ENCODE measurements around the gene OR2V1.
"Not testable (repeated sequence)": the region's sequence is repeated elsewhere in the genome, so short reads cannot be mapped to it uniquely, and the experiment has no call there.

Gene OR2V1

GRCh38 chr5:181130832-181131496, at the start of gene OR2V1:
Gene OR2V1, minus strand, starts transcription at chr5:181131169. Its CDS starts 5,865 bp downstream, at chr5:181125304.
- no peak for DNase-seq (ENCODE audit: extremely low read depth in 1 of 2, low read depth in 1 of 2)

GRCh38 chr5:181177559-181177958, 46.6 kb upstream of the OR2V1 start:
- not testable (repeated sequence) for DNase-seq (ENCODE audit: extremely low read depth in 1 of 2, low read depth in 1 of 2)

GRCh38 chr5:181176254-181176952, 45.4 kb upstream of the OR2V1 start:
- no peak for DNase-seq (ENCODE audit: extremely low read depth in 1 of 2, low read depth in 1 of 2)

- no peak for DNase-seq (ENCODE audit: extremely low read depth in 1 of 2, low read depth in 1 of 2)
Observed at GRCh38 chr5:181173420-181174342, 42.7 kb upstream of the OR2V1 start.

GRCh38 chr5:181173027-181173419, 42.1 kb upstream of the OR2V1 start:
- peak in 1 of 2 donors; percentile 67 for DNase-seq (ENCODE audit: extremely low read depth in 1 of 2, low read depth in 1 of 2)

- no peak for DNase-seq (ENCODE audit: extremely low read depth in 1 of 2, low read depth in 1 of 2)
Observed at GRCh38 chr5:181171782-181172181, 40.8 kb upstream of the OR2V1 start.

GRCh38 chr5:181170996-181171395, 40.0 kb upstream of the OR2V1 start:
- no peak for DNase-seq (ENCODE audit: extremely low read depth in 1 of 2, low read depth in 1 of 2)

- no peak for DNase-seq (ENCODE audit: extremely low read depth in 1 of 2, low read depth in 1 of 2)
Observed at GRCh38 chr5:181170237-181170825, 39.4 kb upstream of the OR2V1 start.

GRCh38 chr5:181169459-181170236, 38.7 kb upstream of the OR2V1 start:
- peak in 1 of 2 donors; percentile 56 for DNase-seq (ENCODE audit: extremely low read depth in 1 of 2, low read depth in 1 of 2)

GRCh38 chr5:181168595-181169118, 37.7 kb upstream of the OR2V1 start:
- no peak for DNase-seq (ENCODE audit: extremely low read depth in 1 of 2, low read depth in 1 of 2)

- DNase-seq (ENCODE audit: extremely low read depth in 1 of 2, low read depth in 1 of 2): no peak
Observed at GRCh38 chr5:181167814-181168488, 37.0 kb upstream of the OR2V1 start.

GRCh38 chr5:181166812-181167733, 36.1 kb upstream of the OR2V1 start:
- no peak for DNase-seq (ENCODE audit: extremely low read depth in 1 of 2, low read depth in 1 of 2)

GRCh38 chr5:181164076-181164952, 33.3 kb upstream of the OR2V1 start:
- no peak for DNase-seq (ENCODE audit: extremely low read depth in 1 of 2, low read depth in 1 of 2)

- no peak for DNase-seq (ENCODE audit: extremely low read depth in 1 of 2, low read depth in 1 of 2)
Observed at GRCh38 chr5:181163487-181164075, 32.6 kb upstream of the OR2V1 start.

- DNase-seq (ENCODE audit: extremely low read depth in 1 of 2, low read depth in 1 of 2): no peak
Observed at GRCh38 chr5:181161534-181162175, 30.7 kb upstream of the OR2V1 start.

- DNase-seq (ENCODE audit: extremely low read depth in 1 of 2, low read depth in 1 of 2): not testable (repeated sequence)
Observed at GRCh38 chr5:181160755-181161533, 30.0 kb upstream of the OR2V1 start.
